Astrocyte (in vitro differentiated cells and primary cell): ENCODE measurements around the gene PTH1R. TPM values are rescaled to one million over a fixed set of nuclear protein-coding genes. Genes with fewer than 3 reads are reported as not detected.

Experiments used
- DNase-seq: peaks from one replicate; pipeline ENCODE4 v3.0.0-alpha.2; 2010; ENCODE audit warnings: low read depth
- FAIRE-seq: peaks from 2 replicates; lab custom pipeline; 2011; peaks lifted over from hg19 to GRCh38; lab: Jason Lieb, UNC
- H2AFZ ChIP-seq: 2 replicates; pipeline ENCODE4 v1.6.0; 2012; ENCODE audit warnings: low read depth, low read length, inconsistent platforms
- H3K27ac ChIP-seq: 2 replicates; pipeline ENCODE4 v1.5.1; 2011; ENCODE audit warnings: low read depth, low read length, inconsistent platforms
- H3K27me3 ChIP-seq: 2 replicates; pipeline ENCODE4 v1.6.0; 2011; ENCODE audit warnings: low read length, inconsistent platforms; ENCODE audit not compliant: insufficient read depth
- H3K36me3 ChIP-seq: 2 replicates; pipeline ENCODE4 v1.5.1; 2011; ENCODE audit warnings: low read length, inconsistent platforms; ENCODE audit not compliant: insufficient read depth
- H3K4me1 ChIP-seq: 2 replicates; pipeline ENCODE4 v1.5.1; 2011; ENCODE audit warnings: low read length, inconsistent platforms; ENCODE audit not compliant: insufficient read depth
- H3K4me2 ChIP-seq: 2 replicates; pipeline ENCODE4 v1.6.0; 2012; ENCODE audit warnings: low read length, inconsistent platforms
- H3K4me3 ChIP-seq: 2 replicates; pipeline ENCODE4 v1.5.1; 2011; ENCODE audit warnings: low read depth, mild to moderate bottlenecking, low read length, inconsistent platforms; ENCODE audit not compliant: insufficient read depth
- H3K79me2 ChIP-seq: 2 replicates; pipeline ENCODE4 v1.6.0; 2012; ENCODE audit warnings: mild to moderate bottlenecking, low read length, inconsistent platforms; ENCODE audit not compliant: insufficient read depth
- H3K9ac ChIP-seq: 2 replicates; pipeline ENCODE4 v1.6.0; 2012; ENCODE audit warnings: mild to moderate bottlenecking, low read length, inconsistent platforms
- H3K9me3 ChIP-seq: 2 replicates; pipeline ENCODE4 v1.5.1; 2012; ENCODE audit warnings: low read depth, mild to moderate bottlenecking, low read length, inconsistent platforms; ENCODE audit not compliant: insufficient read depth
- H4K20me1 ChIP-seq: 2 replicates; pipeline ENCODE4 v1.6.0; 2012; ENCODE audit warnings: low read length, inconsistent platforms; ENCODE audit not compliant: insufficient read depth
- H3K27ac Mint-ChIP-seq: one replicate; pipeline ENCODE4 v1.8.0; 2021; ENCODE audit warnings: mild to moderate bottlenecking, mixed read lengths; ENCODE audit not compliant: unreplicated experiment
- H3K27me3 Mint-ChIP-seq: one replicate; pipeline ENCODE4 v1.8.0; 2021; ENCODE audit warnings: low read depth, mixed read lengths; ENCODE audit not compliant: unreplicated experiment
- H3K36me3 Mint-ChIP-seq: one replicate; pipeline ENCODE4 v1.8.0; 2021; ENCODE audit warnings: low read depth, mixed read lengths; ENCODE audit not compliant: unreplicated experiment
- H3K4me1 Mint-ChIP-seq: one replicate; pipeline ENCODE4 v1.8.0; 2021; ENCODE audit warnings: low read depth, mixed read lengths; ENCODE audit not compliant: unreplicated experiment
- H3K4me3 Mint-ChIP-seq: one replicate; pipeline ENCODE4 v1.8.0; 2021; ENCODE audit warnings: mild to moderate bottlenecking, moderate library complexity, mixed read lengths; ENCODE audit not compliant: unreplicated experiment
- H3K9me3 Mint-ChIP-seq: one replicate; pipeline ENCODE4 v1.8.0; 2021; ENCODE audit warnings: mild to moderate bottlenecking, mixed read lengths; ENCODE audit not compliant: unreplicated experiment
- CTCF ChIP-seq: IDR thresholded peaks from 2 replicates; pipeline ENCODE4 v1.5.1; 2011; ENCODE audit warnings: low read depth, mild to moderate bottlenecking, inconsistent platforms, low read length, moderate library complexity; ENCODE audit not compliant: insufficient read depth
- EZH2 ChIP-seq: IDR thresholded peaks from 2 replicates; pipeline ENCODE4 v1.6.1; 2012; ENCODE audit warnings: mild to moderate bottlenecking, low read length, inconsistent platforms; ENCODE audit not compliant: insufficient read depth
- total RNA-seq: library from RNA; stranded (reverse); gene quantifications from 2 replicates; pipeline ENCODE4 v1.2.1, GENCODE V29; 2021

The PTH1R gene
- total RNA-seq, 1 donor from 2014 or later, result 5.2 TPM

DNA sequence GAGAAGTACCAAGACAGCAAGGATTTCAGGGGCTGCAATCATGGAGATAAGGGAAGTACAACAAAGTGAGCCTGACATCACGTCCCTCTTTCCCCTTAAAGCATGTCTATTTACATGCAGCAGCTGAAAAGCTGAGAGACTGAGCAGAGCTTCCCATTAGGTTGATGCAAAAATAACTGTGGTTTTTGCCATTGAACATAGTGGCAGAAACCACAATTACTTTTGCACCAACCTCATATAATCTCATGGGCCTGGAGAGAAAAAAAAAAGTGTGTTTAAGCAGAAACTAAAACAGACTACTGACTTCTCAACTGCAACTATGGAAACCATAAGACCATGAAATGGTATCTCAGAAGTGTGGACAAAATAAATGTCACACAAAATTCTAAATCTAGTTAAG lies 50.8 kb downstream of the PTH1R start:
- peaks cover 89% of the 10 kb centered on the region for H4K20me1 ChIP-seq
- Mint-ChIP-seq H3K4me3 (no peak overlapping the region), H3K27me3 (no peaks in the 10 kb centered on the region), H3K4me1 (peaks cover 13% of the 10 kb centered on the region), H3K36me3 (peaks cover 18% of the 10 kb centered on the region), H3K27ac (peak overlapping the region; percentile 26), H3K9me3 (peaks cover 4% of the 10 kb centered on the region)
- H3K9me3 ChIP-seq, result no peaks in the 10 kb centered on the region
- H3K27me3 ChIP-seq, result no peaks in the 10 kb centered on the region
- DNase-seq, result no peak
- H3K79me2 ChIP-seq, result peaks cover 83% of the 10 kb centered on the region
- H3K9ac ChIP-seq, result no peak overlapping the region
- no peak for TF ChIP-seq CTCF
- TF ChIP-seq EZH2, result no peak
- no peak overlapping the region for H3K4me3 ChIP-seq
- H3K36me3 ChIP-seq, result peaks cover 7% of the 10 kb centered on the region
- H2AFZ ChIP-seq, result no peak overlapping the region
- H3K4me1 ChIP-seq, result peaks cover 28% of the 10 kb centered on the region
- H3K27ac ChIP-seq, result no peak overlapping the region
- no peak for FAIRE-seq
- no peak overlapping the region for H3K4me2 ChIP-seq

DNA sequence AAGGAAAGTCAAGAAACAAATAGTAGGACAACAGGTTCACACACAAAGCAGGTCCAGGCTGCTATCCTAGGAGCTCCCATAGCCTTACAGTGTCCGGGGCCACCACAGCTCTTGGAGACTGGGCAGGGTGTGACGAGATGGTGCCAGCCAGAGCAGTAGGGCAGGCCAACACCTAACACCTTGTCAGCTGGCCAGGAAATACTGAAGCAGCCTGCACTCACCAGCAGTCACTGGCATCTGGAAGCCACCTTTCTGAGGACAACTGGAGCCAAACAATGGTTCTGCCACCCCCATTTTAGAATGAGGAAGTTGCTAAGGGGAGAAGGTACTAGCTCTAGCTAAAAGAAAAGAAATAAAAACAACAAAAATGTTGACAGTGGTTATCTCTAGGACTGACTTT lies 51.8 kb downstream of the PTH1R start:
- no peaks in the 10 kb centered on the region for H3K9me3 ChIP-seq
- Mint-ChIP-seq H3K27ac (no peak overlapping the region), H3K4me3 (no peak overlapping the region), H3K4me1 (peaks cover 15% of the 10 kb centered on the region), H3K9me3 (peaks cover 4% of the 10 kb centered on the region), H3K27me3 (no peaks in the 10 kb centered on the region), H3K36me3 (peaks cover 17% of the 10 kb centered on the region)
- peaks cover 92% of the 10 kb centered on the region for H3K79me2 ChIP-seq
- H3K4me1 ChIP-seq, result peaks cover 32% of the 10 kb centered on the region
- TF ChIP-seq CTCF (no peak), EZH2 (no peak)
- FAIRE-seq, result no peak
- H3K9ac ChIP-seq, result no peak overlapping the region
- no peak for DNase-seq
- H3K4me2 ChIP-seq, result no peak overlapping the region
- H4K20me1 ChIP-seq, result peaks cover 85% of the 10 kb centered on the region
- H3K36me3 ChIP-seq, result peaks cover 6% of the 10 kb centered on the region
- H3K27me3 ChIP-seq, result no peaks in the 10 kb centered on the region
- no peak overlapping the region for H3K27ac ChIP-seq
- H2AFZ ChIP-seq, result no peak overlapping the region
- no peak overlapping the region for H3K4me3 ChIP-seq

DNA sequence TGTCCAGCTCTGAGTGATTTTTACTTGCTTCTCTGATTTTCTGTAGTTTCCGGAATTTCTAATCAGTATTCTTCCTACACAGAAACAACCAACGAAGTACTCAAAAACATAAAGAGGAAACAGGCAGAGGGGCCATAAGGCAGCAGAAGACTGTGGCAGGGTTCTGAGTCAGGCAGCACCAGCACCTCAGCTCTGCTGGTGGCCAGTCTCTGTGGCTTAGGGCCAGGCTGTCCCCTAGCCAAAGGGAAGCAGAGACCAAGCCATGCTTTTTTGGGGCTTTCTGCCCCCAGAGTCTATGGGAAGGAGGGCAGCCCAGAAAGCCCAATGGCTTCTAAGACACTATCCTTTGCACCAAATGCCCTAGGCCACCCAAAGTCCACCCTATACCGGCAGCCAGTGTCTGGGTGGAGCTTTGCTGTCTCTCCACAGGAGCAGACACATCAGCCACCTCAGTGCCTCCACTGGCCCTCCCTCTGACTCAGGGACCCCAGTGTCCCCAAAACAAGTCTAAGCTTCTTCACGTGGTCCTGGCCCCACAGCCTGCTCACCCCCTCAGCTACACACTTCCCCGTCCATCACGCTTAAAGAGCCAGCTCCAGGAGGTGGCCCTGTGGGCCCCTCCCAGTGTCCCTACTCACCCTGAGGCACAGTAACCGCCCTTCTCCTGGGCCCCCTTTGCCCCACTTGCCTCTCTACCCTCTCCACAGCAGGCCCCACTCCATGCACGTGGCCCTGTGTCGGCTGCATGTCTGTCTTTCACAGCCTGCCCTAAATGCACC lies 52.8 kb downstream of the PTH1R start:
- H3K4me3 ChIP-seq, result no peak overlapping the region
- DNase-seq, result no peak
- H3K4me2 ChIP-seq, result no peak overlapping the region
- peaks cover 25% of the 10 kb centered on the region for H3K4me1 Mint-ChIP-seq
- FAIRE-seq, result no peak
- H3K9ac ChIP-seq, result no peak overlapping the region
- no peak for TF ChIP-seq CTCF
- TF ChIP-seq EZH2, result no peak
- no peak overlapping the region for H3K27ac ChIP-seq
- H3K27me3 Mint-ChIP-seq, result no peaks in the 10 kb centered on the region
- peaks cover 42% of the 10 kb centered on the region for H3K4me1 ChIP-seq
- H2AFZ ChIP-seq, result no peak overlapping the region
- peaks cover 95% of the 10 kb centered on the region for H3K79me2 ChIP-seq
- no peaks in the 10 kb centered on the region for H3K9me3 ChIP-seq
- no peaks in the 10 kb centered on the region for H3K27me3 ChIP-seq
- H3K36me3 Mint-ChIP-seq, result peaks cover 17% of the 10 kb centered on the region
- H3K4me3 Mint-ChIP-seq, result no peak overlapping the region
- peaks cover 90% of the 10 kb centered on the region for H4K20me1 ChIP-seq
- H3K9me3 Mint-ChIP-seq, result peaks cover 4% of the 10 kb centered on the region
- H3K36me3 ChIP-seq, result peaks cover 3% of the 10 kb centered on the region
- H3K27ac Mint-ChIP-seq, result no peak overlapping the region
